Ureter (tissue), 1 donor: ENCODE data around the gene EFNA2. TPM values are rescaled to one million over a fixed set of nuclear protein-coding genes. Genes with fewer than 3 reads are reported as not detected.
A peak's percentile ranks its signal among the peaks of the same experiment; 100 is the strongest.
"Not testable (repeated sequence)": the region's sequence is repeated elsewhere in the genome, so short reads cannot be mapped to it uniquely, and the experiment has no call there.

Experiments
- DNase-seq: peaks from one replicate; pipeline ENCODE4 v3.0.0-alpha.2; 2020; ENCODE audit warnings: low spot score
- total RNA-seq: library from RNA; stranded (reverse); gene quantifications from one replicate; pipeline ENCODE4 v1.2.4, GENCODE V29; 2023
- donor health status: DM: yes; HTN: yes; CAD: no.

The EFNA2 gene
- total RNA-seq, 1 donor from 2014 or later, result 0.70 TPM

DNA sequence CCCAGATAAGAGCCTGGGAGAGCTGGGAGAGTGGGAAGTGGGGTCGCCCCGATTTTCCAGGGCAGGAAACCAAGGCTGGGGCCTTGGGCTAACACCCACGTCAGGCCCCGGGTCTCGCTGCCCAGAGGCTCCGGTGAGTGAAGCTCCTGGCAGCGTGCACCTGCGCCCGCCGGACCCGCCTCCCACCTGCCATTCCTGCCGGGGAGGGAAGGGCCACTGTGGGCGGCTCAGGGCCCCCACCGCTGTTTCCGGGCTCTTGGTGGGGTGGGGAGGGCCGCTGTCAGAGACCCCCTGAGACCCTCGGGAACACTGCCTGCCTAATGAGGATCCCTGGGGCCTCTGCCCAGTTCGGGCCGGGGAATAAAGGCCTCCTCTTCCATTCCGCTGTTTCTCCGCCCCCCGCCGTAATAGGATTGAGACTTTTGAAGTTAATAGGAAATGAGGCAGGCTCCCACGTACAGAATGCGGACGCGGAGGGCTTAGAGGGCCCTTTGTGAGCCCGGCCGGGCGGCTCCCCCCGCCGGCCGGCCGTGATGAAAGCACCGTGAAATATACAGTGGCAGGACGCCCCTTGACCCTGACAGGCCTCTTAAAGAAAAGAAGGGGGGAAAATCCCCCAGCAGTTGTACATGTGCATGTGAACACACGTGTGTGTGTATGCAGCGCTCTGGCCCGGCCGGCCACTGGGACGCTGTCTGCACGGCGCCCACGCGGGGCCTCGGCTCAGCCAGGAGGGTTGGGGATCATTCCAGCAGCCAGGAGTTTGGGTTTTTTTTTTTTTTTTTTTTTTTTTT is 33.2 kb downstream of the EFNA2 start:
- no peak for DNase-seq

DNA sequence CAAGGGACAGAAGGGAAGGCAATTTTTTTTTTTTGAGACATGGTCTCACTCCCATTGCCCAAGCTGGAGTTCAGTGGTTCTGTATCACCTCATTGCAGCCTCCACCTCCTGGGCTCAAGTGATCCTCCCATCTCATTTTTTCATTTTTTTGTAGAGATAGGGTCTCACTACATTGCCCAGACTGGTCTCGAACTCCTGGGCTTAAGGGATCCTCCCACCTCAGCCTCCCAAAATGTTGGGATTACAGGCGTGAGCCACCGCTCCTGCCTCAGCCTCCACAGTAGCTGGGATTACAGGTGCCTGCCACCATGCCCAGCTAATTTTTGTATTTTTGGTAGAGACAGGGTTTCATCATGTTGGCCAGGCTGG is 34.6 kb downstream of the EFNA2 start:
- DNase-seq, result not testable (repeated sequence)

DNA sequence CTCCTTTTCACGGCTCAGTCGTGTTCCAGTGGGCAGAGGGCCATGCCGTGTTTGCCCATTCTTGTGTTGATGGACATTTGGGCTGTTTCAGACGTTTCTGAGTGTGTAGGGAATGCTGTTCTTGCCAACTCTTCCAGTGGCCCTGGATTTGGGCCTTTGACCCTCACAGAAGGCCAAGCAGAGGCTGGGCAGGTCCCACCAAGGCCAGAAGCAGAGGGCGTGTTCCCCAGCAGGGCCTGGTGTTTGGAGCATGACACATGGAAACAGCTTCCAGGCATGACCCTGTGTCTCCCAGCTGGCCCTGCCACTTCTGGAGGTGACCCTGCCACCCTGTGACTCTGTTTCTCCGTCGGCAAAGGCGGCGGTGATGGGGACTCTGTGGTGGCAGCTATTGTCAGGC is 35.9 kb downstream of the EFNA2 start:
- no peak for DNase-seq

DNA sequence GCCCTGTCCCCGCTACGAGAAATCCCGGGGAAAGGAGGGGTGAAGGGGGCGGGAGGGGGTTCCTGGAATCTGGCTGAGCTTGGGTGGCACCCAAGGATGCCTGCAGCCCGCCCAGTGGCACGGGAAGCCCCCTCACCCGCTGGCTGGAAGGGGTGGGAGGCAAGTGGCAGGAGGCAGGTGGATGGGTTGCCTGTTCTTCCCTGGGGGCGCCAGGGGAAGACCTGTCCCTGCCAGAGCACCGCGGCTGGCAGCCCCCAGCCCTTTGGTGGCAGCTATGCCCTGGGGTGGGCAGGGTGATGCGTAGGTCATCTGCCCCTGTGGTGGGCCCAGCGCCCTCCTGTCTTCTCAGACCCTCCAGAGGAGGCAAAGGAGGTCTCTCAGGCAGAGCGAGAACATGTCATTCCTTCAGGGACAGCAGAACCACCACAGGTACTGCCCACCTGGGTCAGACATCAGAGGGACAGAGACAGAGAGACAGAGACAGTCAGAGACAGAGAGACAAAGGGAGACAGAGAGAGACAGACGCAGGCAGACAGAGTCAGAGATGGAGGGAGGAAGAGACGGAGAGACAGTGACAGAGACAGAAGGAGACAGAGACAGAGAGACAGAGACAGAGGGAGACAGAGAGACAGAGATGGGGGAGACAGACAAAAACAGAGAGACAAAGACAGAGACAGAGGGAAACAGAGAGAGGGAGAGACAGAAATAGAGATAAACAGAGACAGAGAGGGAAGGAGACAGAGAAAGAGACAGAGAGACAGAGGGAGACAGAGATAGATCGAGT is 36.7 kb downstream of the EFNA2 start:
- no peak for DNase-seq

DNA sequence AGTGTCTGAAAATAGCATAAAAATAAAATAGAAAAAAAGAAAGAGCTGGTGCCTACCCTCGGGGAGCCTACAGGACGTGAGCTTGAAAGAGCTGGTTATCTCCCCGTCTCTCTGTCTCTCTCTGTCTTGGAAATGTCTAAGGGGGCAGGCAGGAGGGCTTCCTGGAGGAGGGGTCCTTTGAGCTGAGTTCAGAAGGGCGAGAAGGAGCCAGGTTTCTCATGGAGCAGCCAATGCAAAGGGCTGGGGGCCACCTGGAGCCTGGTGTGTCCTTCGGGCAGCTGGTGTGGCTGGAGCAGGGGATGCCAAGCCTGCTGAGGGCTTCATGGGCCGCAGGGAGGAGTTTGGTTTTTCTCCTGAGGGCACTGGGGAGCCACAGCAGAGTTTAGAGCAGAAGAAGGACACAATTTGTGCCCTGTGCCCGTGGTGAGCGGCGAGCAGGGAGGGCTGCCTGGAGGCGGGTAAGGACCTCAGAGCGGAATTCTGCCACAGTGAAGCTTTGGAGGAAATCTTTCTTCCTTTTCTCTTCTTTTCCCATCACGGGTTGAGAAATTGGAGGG is 38.7 kb downstream of the EFNA2 start:
- no peak for DNase-seq

DNA sequence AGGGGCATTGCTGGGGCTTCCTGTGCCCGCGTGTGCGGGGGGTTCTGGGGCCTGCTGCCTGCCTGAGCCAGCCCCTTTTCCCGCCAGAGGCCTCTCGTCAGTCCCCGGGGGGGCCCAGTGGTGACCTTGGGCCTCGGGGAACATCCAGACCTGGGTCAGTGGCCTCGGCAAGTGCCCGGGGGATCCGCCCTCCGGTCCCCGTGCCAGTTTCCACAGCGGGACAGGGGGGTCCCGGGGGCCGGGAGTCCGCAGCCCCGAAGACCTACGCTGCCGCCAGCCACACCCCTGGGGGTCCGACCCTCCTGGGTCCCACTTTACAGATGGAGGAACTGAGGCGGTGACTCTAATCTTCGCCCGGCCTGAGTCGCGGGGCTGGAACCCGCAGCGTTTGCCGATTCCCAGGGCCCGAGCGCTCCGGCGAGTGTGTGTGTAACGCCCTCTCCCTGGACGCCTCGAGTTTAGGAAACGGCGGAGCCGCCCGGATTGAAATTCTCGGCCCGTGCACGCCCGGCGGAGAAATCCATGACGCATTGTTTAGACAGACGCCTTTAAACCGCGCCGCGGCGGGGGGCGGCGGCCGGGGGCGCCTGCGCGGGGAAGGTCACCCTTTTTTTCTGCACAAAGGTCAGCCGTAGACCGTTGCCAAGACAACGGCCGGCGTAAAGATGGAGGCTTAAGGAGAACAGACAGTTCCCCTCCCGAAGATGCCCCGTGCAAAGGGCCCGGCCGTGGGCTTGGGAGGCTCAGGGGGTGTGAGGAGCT is 39.3 kb downstream of the EFNA2 start:
- peak; percentile 81 for DNase-seq

DNA sequence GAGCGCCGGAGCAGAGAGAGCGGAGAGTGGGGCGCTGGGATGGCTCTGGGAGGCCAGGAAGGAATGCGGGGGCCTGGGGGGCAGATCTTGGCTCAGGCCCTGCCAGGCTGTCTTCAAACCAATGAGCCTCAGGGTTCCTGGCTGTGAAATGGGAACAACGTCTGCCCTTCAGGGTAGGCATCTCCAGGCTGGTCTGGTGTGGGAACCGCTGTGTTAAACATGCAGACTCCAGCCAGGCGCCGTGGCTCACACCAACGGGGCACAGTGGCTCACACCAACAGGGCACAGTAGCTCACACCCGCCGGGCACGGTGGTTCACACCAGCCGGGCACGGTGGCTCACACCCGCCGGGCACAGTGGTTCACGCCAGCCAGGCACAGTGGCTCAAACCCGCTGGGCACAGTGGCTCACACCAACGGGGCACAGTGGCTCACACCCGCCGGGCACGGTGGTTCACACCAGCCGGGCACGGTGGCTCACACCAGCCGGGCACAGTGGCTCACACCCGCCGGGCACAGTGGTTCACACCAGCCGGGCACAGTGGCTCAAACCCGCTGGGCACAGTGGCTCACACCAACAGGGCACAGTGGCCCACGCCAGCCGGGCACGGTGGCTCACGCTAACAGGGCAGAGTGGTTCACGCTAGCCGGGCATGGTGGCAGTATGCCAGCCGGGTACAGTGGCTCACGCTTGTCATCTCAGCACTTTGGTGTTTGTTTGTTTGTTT is 40.1 kb downstream of the EFNA2 start:
- no peak for DNase-seq

DNA sequence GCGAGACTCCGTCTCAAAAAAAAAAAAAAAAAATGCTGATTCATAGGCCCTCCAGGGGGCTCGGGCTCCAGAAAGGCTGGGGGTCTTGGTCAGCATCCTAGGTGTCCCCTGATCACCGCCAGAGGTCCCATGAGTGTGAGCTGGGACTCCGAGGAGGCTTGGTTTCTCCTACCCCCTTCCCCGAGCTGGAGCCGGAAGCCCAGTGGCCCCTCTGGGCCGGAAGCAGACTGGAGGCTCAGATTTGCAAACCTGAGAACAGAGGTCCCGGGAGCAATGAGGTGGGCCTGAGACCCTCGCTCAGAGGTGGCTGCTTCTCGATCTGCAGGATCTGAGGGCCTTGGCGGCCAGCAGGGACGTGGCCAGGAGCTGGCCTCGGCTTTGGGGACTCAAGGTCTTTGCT is 41.5 kb downstream of the EFNA2 start:
- no peak for DNase-seq

DNA sequence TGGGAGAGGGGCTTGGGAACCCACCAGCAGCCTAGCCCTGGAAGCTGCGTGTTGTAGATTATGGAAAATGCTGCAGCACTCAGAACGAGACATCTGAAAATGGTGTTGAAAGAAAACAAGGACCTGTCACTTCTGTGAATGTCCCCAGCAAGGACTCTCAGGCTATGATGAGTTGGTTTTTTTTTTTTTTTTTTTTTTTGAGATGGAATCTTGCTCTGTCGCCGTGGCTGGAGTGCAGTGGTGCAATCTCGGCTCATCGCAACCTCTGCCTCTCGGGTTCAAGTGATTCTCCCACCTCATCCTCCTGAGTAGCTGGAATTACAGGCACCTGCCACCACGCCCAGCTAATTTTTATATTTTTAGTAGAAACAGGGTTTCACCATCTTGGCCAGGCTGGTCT is 46.5 kb downstream of the EFNA2 start:
- not testable (repeated sequence) for DNase-seq

DNA sequence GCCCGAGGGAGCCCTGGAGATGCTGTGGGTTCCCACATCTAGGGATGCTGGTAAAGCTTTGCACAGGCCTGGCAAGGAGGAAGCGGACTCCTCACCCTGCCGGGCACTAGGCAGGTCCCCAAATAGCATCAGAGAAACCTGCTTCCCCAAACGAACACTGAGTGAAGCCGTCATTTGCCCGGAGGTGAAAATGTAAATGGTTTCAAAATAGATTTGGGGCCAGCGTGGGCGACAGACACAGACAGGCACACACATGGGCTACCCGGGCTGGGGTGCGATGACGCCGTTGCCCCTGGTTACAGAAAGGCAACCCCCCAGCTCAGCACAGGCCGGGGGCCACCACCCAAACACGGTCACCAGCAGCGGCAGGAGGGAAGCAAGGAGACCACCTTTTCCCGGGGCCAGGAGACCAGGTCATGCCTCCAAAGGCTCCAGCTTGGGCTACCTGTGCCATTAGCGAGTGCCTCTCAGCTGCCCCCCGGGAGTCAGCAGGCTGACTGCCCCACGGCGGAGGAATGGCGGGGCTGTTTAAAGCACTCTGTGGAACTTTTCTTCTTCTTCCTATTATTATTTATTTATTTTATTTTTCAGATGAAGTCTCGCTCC is 50.5 kb downstream of the EFNA2 start:
- no peak for DNase-seq

DNA sequence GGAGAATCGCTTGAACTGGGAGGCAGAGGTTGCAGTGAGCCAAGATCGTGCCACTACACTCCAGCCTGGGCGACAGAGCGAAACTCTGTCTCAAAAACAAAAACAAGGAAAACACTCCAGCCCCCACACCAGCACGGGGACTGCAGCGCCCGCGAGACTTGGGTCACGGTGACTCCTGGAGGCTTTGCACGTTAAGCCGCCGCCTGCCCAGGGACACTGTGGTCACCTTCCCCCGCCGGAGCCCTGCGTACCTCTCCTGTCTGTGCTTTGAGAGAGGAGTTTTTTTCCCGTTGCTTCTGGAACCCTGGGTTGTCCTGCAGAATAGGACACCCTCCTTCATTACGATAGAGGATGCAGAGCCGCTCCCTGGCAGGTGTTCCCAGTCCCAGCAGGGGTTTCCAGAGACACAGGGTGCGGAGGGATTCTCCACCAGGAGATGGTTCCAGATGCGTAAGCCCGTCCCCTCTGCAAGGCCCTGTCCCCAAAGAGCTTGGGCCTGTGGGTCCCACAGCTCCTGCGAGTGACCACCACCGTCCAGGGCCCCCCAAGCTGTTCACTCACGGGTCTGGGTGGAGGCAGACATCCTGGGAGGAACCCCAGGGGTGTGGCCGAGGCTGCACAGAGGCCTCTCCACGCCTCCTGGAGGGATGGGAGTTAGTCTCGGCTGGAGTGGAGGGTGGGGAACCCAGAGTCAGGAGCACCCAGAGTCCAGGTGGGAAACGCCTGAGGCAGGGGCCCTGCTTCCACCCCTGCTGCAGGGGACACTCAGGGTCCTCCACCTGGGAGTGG is 55.2 kb downstream of the EFNA2 start:
- no peak for DNase-seq

DNA sequence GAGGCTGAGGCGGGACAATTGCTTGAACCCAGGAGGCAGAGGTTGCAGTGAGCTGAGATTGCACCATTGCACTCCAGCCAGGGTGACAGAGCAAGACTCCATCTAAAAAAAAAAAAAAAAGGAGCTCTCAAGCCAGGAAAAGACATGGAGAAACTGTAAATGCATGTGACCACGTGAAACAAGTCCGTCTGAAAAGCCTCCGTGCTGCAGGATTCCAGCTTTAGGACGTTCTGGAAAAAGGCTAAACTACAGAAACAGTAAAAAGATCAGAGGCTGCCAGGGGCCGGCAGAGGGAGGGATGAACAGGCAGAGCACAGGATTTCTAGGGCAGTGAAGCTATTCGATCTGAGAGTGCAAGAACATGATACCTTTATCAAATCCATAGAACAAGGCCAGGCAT is 57.4 kb downstream of the EFNA2 start:
- no peak for DNase-seq

DNA sequence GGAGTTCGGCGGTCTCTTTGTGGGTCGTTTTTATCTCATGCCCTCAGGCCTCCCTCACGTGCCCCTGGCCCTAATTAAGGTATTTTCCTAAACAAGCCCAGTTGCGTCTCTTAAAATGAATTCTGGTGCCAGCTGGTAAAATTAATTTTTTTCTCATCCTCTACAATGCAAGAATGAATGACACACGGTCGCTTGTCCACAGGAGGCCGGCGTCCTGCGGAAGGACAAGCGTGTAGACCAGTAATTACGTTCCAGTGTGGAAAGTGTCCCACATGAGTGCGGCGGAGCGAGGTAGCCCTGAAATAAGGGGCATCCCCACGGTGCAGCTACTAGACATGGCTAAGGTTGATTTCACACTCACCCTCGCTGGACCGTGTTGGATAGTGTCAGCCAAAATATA is 63.5 kb downstream of the EFNA2 start:
- DNase-seq, result no peak

DNA sequence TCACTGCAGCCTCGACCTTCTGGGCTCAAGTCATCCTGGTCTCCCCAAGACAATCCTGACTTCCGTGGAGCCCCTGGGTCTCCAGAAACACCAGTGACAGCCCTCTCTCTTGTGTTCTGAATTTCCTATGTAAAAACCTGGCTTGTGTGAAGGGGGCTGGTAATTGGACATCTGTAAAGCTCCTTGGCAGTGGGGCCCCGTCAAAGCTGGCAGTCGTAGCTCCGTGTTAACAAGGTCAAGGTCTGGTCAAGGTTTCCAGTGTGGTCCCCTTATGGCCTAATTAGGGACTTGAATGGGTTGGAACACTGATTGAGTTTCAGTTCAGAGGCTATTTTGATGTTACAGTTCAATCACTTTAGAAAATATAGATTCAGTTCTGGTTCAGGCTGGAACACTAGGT is 65.2 kb downstream of the EFNA2 start:
- no peak for DNase-seq

Other genes with a start within 250 kb of the EFNA2 start
- gene ABCA7, start 245.8 kb upstream of the EFNA2 start, total RNA-seq, result 21.4 TPM
- gene ARHGAP45, start 218.7 kb upstream of the EFNA2 start, total RNA-seq, result 20.7 TPM
- 138 TPM for gene POLR2E, start 190.5 kb upstream of the EFNA2 start, total RNA-seq
- 213 TPM for gene GPX4, start 181.9 kb upstream of the EFNA2 start, total RNA-seq
- 122 TPM for gene SBNO2, start 111.6 kb upstream of the EFNA2 start, total RNA-seq
- 51.2 TPM for gene STK11, start 80.1 kb upstream of the EFNA2 start, total RNA-seq
- gene CBARP, start 47.9 kb upstream of the EFNA2 start, total RNA-seq, result 0.73 TPM
- 144 TPM for gene ATP5F1D, start 44.1 kb upstream of the EFNA2 start, total RNA-seq
- 121 TPM for gene MIDN, start 37.3 kb upstream of the EFNA2 start, total RNA-seq
- gene CIRBP, start 16.5 kb upstream of the EFNA2 start, total RNA-seq, result 524 TPM
- 47.5 TPM for gene FAM174C, start 10.3 kb upstream of the EFNA2 start, total RNA-seq
- gene NDUFS7, start 98.0 kb downstream of the EFNA2 start, total RNA-seq, result 93.5 TPM
- 9.3 TPM for gene GAMT, start 115.7 kb downstream of the EFNA2 start, total RNA-seq
- gene DAZAP1, start 121.7 kb downstream of the EFNA2 start, total RNA-seq, result 137 TPM
- gene RPS15, start 152.5 kb downstream of the EFNA2 start, total RNA-seq, result 1,085 TPM
- 0.26 TPM for gene APC2, start 164.2 kb downstream of the EFNA2 start, total RNA-seq
- gene C19orf25, start 193.3 kb downstream of the EFNA2 start, total RNA-seq, result 23.9 TPM
- gene PCSK4, start 204.5 kb downstream of the EFNA2 start, total RNA-seq, result 4.5 TPM
- 50.0 TPM for gene REEP6, start 205.3 kb downstream of the EFNA2 start, total RNA-seq
- 12.5 TPM for gene ADAMTSL5, start 227.1 kb downstream of the EFNA2 start, total RNA-seq
- not detected for gene PLK5, start 238.2 kb downstream of the EFNA2 start, total RNA-seq